ENCODE results near the gene PAWR.
"Not testable (repeated sequence)": the region's sequence is repeated elsewhere in the genome, so short reads cannot be mapped to it uniquely, and the experiment has no call there.

Gene PAWR

GRCh38 chr12:79650440-79650839, 40.3 kb downstream of the PAWR start:
- H3K9ac ChIP-seq (ENCODE audit: low read length) = no peak overlapping the region
- no peaks in the 10 kb centered on the region for H3K9me3 ChIP-seq (replicated peaks; ENCODE audit: insufficient read depth, low read length)
- TF ChIP-seq EZH2phosphoT487 (IDR thresholded peaks at IDR 0.05; ENCODE audit: low read length) (no peak), EZH2 (optimal IDR thresholded peaks at IDR 0.05; ENCODE audit: low read depth, low read length) (no peak), CTCF (IDR thresholded peaks at IDR 0.05; ENCODE audit: low read length) (no peak)
- no peaks in the 10 kb centered on the region for H3K36me3 ChIP-seq (replicated peaks; ENCODE audit: insufficient read depth, low read length)
- H3K4me1 ChIP-seq (ENCODE audit: low read length) = no peaks in the 10 kb centered on the region
- no peak overlapping the region for H3K27ac ChIP-seq (ENCODE audit: low read length)
- no peaks in the 10 kb centered on the region for H4K20me1 ChIP-seq (ENCODE audit: insufficient read depth, low read length)
- H3K79me2 ChIP-seq (ENCODE audit: low read length) = peaks cover 53% of the 10 kb centered on the region
- H3K4me3 ChIP-seq (ENCODE audit: low read length) = no peak overlapping the region
- DNase-seq = no peak
- no peak overlapping the region for H2AFZ ChIP-seq (ENCODE audit: low read length)
- H3K9me2 ChIP-seq (replicated peaks; ENCODE audit: insufficient read depth, low read length) = no peaks in the 10 kb centered on the region
- H3K27me3 ChIP-seq (replicated peaks; ENCODE audit: insufficient read depth, low read length) = no peaks in the 10 kb centered on the region
- H3K4me2 ChIP-seq (ENCODE audit: low read depth, low read length) = no peak overlapping the region
- H3F3A ChIP-seq (ENCODE audit: insufficient read depth, low read length) = no peaks in the 10 kb centered on the region

- Histone ChIP-seq H3K79me2 (ENCODE audit: low read length) (peaks cover 48% of the 10 kb centered on the region), H3K36me3 (replicated peaks; ENCODE audit: insufficient read depth, low read length) (no peaks in the 10 kb centered on the region), H3K9me2 (replicated peaks; ENCODE audit: insufficient read depth, low read length) (no peaks in the 10 kb centered on the region), H3K4me3 (ENCODE audit: low read length) (no peak overlapping the region), H3K27me3 (replicated peaks; ENCODE audit: insufficient read depth, low read length) (no peaks in the 10 kb centered on the region), H3K9me3 (replicated peaks; ENCODE audit: insufficient read depth, low read length) (no peaks in the 10 kb centered on the region), H4K20me1 (ENCODE audit: insufficient read depth, low read length) (no peaks in the 10 kb centered on the region), H3K4me2 (ENCODE audit: low read depth, low read length) (no peak overlapping the region), H2AFZ (ENCODE audit: low read length) (no peak overlapping the region), H3K27ac (ENCODE audit: low read length) (no peak overlapping the region), H3K9ac (ENCODE audit: low read length) (no peak overlapping the region), H3K4me1 (ENCODE audit: low read length) (no peaks in the 10 kb centered on the region), H3F3A (ENCODE audit: insufficient read depth, low read length) (no peaks in the 10 kb centered on the region)
- DNase-seq = no peak
- TF ChIP-seq CTCF (IDR thresholded peaks at IDR 0.05; ENCODE audit: low read length) = no peak
- no peak for TF ChIP-seq EZH2phosphoT487 (IDR thresholded peaks at IDR 0.05; ENCODE audit: low read length)
Observed at GRCh38 chr12:79648881-79649280, 41.9 kb downstream of the PAWR start.

- not testable (repeated sequence) for DNase-seq; H4K20me1 ChIP-seq (ENCODE audit: insufficient read depth, low read length); H3K27ac ChIP-seq (ENCODE audit: low read length); H3K4me3 ChIP-seq (ENCODE audit: low read length); H3K9me3 ChIP-seq (replicated peaks; ENCODE audit: insufficient read depth, low read length); H3K4me1 ChIP-seq (ENCODE audit: low read length); H3K4me2 ChIP-seq (ENCODE audit: low read depth, low read length); H2AFZ ChIP-seq (ENCODE audit: low read length); H3F3A ChIP-seq (ENCODE audit: insufficient read depth, low read length); H3K36me3 ChIP-seq (replicated peaks; ENCODE audit: insufficient read depth, low read length); H3K9me2 ChIP-seq (replicated peaks; ENCODE audit: insufficient read depth, low read length); H3K9ac ChIP-seq (ENCODE audit: low read length); H3K27me3 ChIP-seq (replicated peaks; ENCODE audit: insufficient read depth, low read length)
- H3K79me2 ChIP-seq (ENCODE audit: low read length) = peaks cover 57% of the 10 kb centered on the region
Observed at GRCh38 chr12:79646843-79647242, 43.9 kb downstream of the PAWR start.

- Histone ChIP-seq H3K79me2 (ENCODE audit: low read length) (peaks cover 50% of the 10 kb centered on the region), H3K36me3 (replicated peaks; ENCODE audit: insufficient read depth, low read length) (no peaks in the 10 kb centered on the region), H2AFZ (ENCODE audit: low read length) (no peak overlapping the region), H3K9me2 (replicated peaks; ENCODE audit: insufficient read depth, low read length) (no peaks in the 10 kb centered on the region), H3K27ac (ENCODE audit: low read length) (no peak overlapping the region), H3K9ac (ENCODE audit: low read length) (no peak overlapping the region), H3K4me2 (ENCODE audit: low read depth, low read length) (no peak overlapping the region), H3K9me3 (replicated peaks; ENCODE audit: insufficient read depth, low read length) (no peaks in the 10 kb centered on the region), H3K27me3 (replicated peaks; ENCODE audit: insufficient read depth, low read length) (no peaks in the 10 kb centered on the region), H3F3A (ENCODE audit: insufficient read depth, low read length) (no peaks in the 10 kb centered on the region), H3K4me3 (ENCODE audit: low read length) (no peak overlapping the region), H4K20me1 (ENCODE audit: insufficient read depth, low read length) (no peaks in the 10 kb centered on the region), H3K4me1 (ENCODE audit: low read length) (no peaks in the 10 kb centered on the region)
- no peak for TF ChIP-seq EZH2phosphoT487 (IDR thresholded peaks at IDR 0.05; ENCODE audit: low read length)
- TF ChIP-seq EZH2 (optimal IDR thresholded peaks at IDR 0.05; ENCODE audit: low read depth, low read length) = no peak
- no peak for TF ChIP-seq CTCF (IDR thresholded peaks at IDR 0.05; ENCODE audit: low read length)
- DNase-seq = no peak
Observed at GRCh38 chr12:79645235-79645630, 45.5 kb downstream of the PAWR start.

Measured in MM.1S (cell line).